ENCODE measurements around the gene MAEA.
A peak's percentile ranks its signal among the peaks of the same experiment; 100 is the strongest.

Gene MAEA

DNA sequence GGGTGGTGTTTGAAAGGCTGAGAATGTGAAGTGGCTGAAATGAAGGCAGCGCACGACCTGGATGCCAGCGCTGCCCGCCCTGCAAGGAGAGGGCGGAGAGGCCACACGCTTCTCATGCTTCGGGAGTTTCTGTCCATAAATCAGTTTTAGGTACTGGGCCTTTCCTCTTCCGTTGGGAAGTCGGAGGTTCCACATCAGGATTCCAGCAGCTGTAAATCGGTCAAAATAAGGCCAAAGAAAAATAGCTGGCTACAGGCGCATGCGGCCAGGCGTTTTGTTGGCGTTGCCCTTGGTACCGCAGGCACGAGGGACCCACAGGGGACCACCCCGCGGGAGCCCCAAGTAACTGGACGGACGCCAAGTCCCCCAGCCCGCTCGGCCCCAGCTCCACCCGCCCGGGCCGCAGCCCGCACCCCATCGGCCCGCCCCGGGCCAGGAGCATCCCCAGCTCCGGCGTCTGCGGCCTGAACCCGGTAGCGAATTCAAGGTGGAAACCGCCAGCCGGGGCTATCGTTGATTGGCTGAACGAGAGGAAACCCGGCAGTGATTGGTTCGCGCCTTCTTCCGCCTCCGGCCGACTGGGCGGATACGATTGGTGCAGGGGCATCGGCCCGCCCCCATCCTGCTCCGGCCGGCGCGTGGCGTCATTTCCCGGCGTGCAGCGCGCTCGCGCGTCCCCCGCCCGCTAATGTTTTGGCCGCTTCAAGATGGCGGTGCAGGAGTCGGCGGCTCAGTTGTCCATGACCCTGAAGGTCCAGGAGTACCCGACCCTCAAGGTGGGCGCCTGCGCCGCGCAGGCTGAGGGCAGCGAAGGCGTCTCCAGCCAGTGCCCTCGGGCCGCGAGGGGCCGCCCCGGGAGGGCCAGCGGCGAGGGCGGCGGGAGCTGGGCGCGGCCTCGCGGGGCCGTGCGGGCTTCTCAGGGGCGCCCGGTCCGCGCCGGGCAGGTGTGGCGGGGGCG, at the start of gene MAEA:
TSS of gene MAEA (plus strand) at position 685 of the 958 bp plus-strand sequence. CDS start at position 708, 23 bp downstream.
- DNase-seq (ENCODE audit: low read depth, low spot score), result peak; percentile 94

GRCh38 chr4:1239950-1240307, 49.8 kb upstream of the MAEA start:
- DNase-seq (ENCODE audit: low read depth, low spot score), result no peak

DNA sequence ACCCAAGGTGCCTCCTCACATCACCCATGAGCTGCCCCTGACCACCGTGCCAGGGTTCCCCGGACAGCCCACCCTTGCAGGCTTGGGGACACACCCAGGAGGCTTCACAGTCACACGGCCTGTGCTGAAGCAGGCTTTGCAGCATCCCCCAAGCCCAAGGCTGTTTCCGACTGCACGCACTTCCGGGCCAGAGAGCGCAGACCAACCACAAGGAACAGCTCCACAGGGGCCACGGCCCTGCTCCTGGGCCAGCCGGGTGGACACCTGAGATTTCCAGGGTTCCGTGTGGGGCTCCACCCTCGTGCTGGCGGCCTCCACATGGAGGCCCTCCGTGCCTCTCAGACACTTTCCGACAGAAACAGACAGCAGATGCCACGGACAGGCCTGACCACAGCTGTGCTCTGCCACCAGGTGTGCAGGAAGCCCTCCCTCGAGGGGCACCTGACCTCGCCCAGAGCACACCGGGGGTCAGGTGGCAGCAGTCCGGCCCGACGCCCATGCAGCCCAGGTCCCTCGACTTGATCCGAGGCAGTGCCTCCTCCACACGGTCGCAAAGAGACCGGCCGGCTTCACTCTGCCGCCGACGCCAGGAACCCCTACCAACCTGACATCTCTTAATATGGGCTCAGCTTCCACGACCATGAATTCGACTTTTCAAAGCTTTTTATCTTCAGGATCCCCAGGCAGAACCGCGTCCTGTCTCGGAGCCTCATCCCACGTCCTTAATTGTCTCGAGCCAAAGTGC, 48.8 kb upstream of the MAEA start:
- no peak for DNase-seq (ENCODE audit: low read depth, low spot score)

- no peak for DNase-seq (ENCODE audit: low read depth, low spot score)
These were observed 48.2 kb upstream of the MAEA start for GRCh38 chr4:1241466-1241935.

DNA sequence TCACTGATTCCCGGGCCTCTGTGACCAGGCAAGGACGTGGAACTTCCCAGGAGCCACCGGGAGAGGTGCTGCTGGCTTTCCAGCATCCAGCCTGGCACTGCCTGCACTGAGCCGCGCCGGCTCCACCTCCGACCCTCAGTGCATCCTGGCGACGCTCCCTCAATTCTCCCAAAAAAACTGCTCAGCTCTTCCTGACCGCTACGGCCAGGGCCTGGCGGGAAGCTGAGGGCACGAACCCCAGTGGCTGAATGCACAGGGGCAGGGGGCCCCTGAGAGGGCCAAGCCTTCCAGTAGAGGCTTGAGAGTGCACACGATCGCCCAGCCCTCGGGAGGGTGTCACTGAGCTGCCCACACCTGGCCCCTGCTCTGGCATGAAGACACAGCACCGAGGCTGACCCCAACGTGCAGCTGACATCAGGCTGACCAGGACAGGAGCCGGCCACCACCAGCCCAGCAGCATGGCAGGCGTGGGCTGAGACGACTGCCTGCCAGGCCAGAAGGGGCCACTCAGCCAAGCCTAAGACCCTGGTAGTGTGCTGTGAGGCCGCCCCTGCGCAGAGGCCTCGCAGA, 47.7 kb upstream of the MAEA start:
- no peak for DNase-seq (ENCODE audit: low read depth, low spot score)

- no peak for DNase-seq (ENCODE audit: low read depth, low spot score)
These were observed 46.9 kb upstream of the MAEA start for GRCh38 chr4:1242506-1243450.

GRCh38 chr4:1243451-1244080, 46.1 kb upstream of the MAEA start:
- DNase-seq (ENCODE audit: low read depth, low spot score), result no peak

DNA sequence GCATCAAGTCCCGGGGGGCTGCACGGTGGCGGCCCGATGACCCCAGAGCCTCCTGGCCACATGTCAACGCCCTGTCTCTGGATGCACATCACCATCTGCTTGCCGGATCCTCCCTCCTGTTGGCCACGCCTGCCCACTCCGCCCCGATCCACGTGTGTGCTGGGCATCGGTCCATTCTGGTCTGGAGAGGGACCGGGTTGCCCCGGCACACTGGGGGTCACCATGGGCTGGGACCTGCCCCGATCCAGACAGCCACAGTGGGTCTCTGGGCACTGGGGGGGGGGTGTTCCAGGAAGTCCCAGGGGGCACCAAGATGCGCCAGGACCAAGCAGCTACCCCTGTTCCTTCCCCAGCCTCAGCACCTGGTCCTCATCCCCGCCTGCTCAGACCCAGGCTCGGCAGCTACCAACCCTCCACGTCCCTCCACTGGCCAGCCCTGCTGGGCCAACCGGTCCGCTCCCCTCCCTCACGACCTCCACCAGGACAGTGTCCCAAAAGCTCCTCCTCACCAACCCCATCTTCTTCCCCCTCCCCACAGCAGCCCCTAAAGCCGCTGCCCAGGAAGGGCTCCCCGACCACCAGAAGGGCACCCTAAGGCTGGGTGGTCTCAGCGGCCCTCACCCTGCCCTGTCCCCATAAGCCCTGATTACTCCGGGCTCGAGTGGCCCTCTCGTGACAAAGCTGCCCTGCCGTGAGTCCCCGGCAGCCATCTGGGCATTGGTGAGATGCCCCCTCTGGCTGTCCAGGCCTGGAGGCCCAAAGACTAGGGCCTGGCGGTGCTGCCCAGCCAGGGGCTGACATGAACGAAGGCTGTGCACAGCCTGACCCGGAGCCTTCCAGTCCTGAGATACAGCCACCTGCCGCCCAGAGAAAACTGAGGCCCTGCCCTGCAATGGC, 45.4 kb upstream of the MAEA start:
- no peak for DNase-seq (ENCODE audit: low read depth, low spot score)

- DNase-seq (ENCODE audit: low read depth, low spot score), result no peak
These were observed 44.7 kb upstream of the MAEA start for GRCh38 chr4:1244978-1245471.

DNA sequence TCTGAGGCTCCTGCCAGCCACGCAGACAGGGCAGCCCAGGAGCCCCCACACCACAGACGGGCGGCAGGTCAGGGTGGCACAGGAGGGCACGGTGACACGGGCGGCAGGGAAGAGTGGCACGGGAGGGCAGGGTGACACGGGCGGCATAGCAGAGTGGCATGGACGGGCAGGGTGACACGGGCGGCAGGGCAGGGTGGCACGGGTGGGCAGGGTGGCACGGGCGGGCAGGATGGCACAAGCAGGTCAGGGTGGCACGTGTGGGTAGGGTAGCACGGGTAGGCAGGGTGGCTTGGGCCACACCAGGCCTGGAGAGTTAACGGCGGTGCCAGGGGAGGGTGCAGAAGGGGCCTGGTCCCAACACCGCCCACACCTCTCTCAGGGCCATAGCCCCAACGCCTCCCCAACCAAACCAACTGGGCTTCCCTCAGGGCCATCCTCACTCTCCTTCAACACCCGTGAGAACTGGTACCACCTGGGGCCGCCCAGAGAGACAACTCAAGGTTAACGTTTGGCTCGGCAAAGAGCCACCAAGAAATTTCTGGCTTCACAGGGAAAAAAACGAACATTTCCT, 44.1 kb upstream of the MAEA start:
- DNase-seq (ENCODE audit: low read depth, low spot score), result no peak

- no peak for DNase-seq (ENCODE audit: low read depth, low spot score)
These were observed 43.4 kb upstream of the MAEA start for GRCh38 chr4:1246111-1246881.

GRCh38 chr4:1246901-1247863, 42.5 kb upstream of the MAEA start:
- no peak for DNase-seq (ENCODE audit: low read depth, low spot score)

DNA sequence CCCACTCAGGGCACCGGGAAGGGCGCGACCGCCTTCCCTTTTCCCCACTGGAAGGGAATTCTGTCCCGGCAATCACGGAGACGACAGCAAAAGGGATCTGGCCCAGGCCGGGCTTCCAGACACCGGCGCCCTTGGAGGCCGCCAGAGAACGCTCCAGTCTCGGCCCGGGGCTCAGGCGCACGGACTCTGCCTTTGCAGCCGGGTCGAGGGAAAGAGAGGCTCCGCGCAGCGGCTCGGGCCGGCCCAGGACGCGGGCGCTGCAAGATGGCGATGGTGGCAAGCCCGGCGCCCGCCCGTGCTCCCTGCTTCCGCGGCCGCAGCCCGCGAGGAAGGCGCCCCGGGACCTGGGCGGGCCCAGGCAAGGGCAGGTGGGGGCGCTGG, 41.8 kb upstream of the MAEA start:
- DNase-seq (ENCODE audit: low read depth, low spot score), result no peak

- peak; percentile 60 for DNase-seq (ENCODE audit: low read depth, low spot score)
These were observed 41.2 kb upstream of the MAEA start, which contains the start of gene CTBP1 for GRCh38 chr4:1248245-1249147. Gene CTBP1 (minus strand): TSS chr4:1249130. CDS start chr4:1241331, 7,799 bp downstream.

DNA sequence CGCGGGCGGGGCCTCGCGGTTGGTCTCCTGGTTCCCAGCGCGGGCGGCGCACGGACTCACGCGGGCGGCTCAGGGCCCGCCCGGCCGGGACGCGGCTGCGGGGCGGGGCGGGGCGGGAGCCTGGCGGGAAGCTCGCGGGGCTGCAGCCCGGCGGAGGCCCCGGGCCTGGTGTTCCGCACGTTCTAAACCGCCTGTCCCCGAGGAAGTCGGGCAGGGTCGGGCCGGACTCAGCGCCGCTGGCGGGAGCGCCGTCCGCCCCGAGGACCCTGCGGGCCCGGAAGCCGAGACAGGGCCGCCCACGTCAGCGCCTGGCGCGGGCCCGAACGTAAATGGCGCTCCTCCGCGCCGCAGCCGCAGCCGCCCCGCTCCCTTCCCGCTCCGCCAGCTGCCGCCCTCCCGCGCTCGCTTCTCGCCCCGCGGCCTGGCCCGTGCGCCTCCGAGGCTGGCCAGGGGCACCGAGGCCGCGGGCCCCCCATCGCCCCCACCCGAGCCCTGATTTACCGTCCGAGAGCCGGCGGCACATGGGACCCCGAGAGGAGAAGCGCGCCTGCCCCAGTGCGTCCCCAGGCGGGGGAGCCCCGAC, 40.5 kb upstream of the MAEA start:
- peak; percentile 72 for DNase-seq (ENCODE audit: low read depth, low spot score)
